ENCODE data around the gene PIH1D1. TPM values are rescaled to one million over a fixed set of nuclear protein-coding genes. Genes with fewer than 3 reads are reported as not detected.

Gene PIH1D1
- total RNA-seq, 1 experiment from 2014 or later = 153 TPM

DNA sequence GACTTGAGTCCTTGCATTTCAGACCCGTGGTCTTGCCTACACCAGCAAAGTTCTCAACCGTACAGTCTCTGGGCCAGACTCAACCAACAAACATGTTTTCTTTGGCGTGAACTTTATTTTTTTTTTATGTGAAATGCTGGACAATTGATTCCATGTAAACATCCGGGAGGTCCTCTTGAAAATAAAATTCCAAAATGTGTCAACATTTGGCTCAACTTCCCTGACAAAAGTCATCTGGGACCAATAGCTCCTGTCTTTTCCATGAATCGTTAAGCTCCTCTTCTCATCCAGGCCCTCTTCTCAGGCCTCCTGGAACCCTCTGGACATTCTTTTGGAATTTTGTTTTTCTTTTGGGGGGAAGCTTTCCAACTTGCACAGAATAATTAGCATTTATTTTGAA, 4.2 kb upstream of the PIH1D1 start:
- ChIA-PET CTCF (no interaction called here), POLR2A (no interaction called here)
- H3K9me3 Mint-ChIP-seq = no peaks in the 10 kb centered on the region
- H3K4me3 Mint-ChIP-seq = no peak overlapping the region
- H3K27me3 Mint-ChIP-seq (ENCODE audit: low read depth) = no peaks in the 10 kb centered on the region
- H3K36me3 Mint-ChIP-seq = peaks cover 22% of the 10 kb centered on the region
- no peak overlapping the region for H3K27ac Mint-ChIP-seq
- ATAC-seq = no peak
- TF ChIP-seq TP53 (CRISPR knock-in tag; IDR thresholded peaks at IDR 0.05) (no peak), ZNF416 (CRISPR knock-in tag; IDR thresholded peaks at IDR 0.05) (no peak), NFATC4 (CRISPR knock-in tag; IDR thresholded peaks at IDR 0.05) (no peak), GRHL2 (CRISPR knock-in tag; IDR thresholded peaks at IDR 0.05; ENCODE audit: insufficient replicate concordance, severe bottlenecking) (no peak), MYBL2 (CRISPR knock-in tag; IDR thresholded peaks at IDR 0.05) (no peak), CREB1 (CRISPR knock-in tag; IDR thresholded peaks at IDR 0.05) (no peak), IRF2 (CRISPR knock-in tag; IDR thresholded peaks at IDR 0.05; ENCODE audit: borderline replicate concordance, low read depth) (no peak), ZNF232 (CRISPR knock-in tag; IDR thresholded peaks at IDR 0.05) (no peak), ELF4 (CRISPR knock-in tag; IDR thresholded peaks at IDR 0.05; ENCODE audit: low read depth) (no peak), GABPB1 (CRISPR knock-in tag; IDR thresholded peaks at IDR 0.05) (no peak), ATF3 (CRISPR knock-in tag; conservative IDR thresholded peaks at IDR 0.05) (no peak), ZBTB21 (CRISPR knock-in tag; IDR thresholded peaks at IDR 0.05; ENCODE audit: borderline replicate concordance) (no peak)
- TF ChIP-seq, protein P1, sequence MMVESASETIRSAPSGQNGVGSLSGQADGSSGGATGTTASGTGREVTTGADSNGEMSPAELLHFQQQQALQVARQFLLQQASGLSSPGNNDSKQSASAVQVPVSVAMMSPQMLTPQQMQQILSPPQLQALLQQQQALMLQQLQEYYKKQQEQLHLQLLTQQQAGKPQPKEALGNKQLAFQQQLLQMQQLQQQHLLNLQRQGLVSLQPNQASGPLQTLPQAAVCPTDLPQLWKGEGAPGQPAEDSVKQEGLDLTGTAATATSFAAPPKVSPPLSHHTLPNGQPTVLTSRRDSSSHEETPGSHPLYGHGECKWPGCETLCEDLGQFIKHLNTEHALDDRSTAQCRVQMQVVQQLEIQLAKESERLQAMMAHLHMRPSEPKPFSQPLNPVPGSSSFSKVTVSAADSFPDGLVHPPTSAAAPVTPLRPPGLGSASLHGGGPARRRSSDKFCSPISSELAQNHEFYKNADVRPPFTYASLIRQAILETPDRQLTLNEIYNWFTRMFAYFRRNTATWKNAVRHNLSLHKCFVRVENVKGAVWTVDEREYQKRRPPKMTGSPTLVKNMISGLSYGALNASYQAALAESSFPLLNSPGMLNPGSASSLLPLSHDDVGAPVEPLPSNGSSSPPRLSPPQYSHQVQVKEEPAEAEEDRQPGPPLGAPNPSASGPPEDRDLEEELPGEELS (CRISPR knock-in tag; IDR thresholded peaks at IDR 0.05) = no peak
- TF ChIP-seq, protein P2, sequence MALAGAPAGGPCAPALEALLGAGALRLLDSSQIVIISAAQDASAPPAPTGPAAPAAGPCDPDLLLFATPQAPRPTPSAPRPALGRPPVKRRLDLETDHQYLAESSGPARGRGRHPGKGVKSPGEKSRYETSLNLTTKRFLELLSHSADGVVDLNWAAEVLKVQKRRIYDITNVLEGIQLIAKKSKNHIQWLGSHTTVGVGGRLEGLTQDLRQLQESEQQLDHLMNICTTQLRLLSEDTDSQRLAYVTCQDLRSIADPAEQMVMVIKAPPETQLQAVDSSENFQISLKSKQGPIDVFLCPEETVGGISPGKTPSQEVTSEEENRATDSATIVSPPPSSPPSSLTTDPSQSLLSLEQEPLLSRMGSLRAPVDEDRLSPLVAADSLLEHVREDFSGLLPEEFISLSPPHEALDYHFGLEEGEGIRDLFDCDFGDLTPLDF (CRISPR knock-in tag; IDR thresholded peaks at IDR 0.05) = no peak
- TF ChIP-seq, protein P3, sequence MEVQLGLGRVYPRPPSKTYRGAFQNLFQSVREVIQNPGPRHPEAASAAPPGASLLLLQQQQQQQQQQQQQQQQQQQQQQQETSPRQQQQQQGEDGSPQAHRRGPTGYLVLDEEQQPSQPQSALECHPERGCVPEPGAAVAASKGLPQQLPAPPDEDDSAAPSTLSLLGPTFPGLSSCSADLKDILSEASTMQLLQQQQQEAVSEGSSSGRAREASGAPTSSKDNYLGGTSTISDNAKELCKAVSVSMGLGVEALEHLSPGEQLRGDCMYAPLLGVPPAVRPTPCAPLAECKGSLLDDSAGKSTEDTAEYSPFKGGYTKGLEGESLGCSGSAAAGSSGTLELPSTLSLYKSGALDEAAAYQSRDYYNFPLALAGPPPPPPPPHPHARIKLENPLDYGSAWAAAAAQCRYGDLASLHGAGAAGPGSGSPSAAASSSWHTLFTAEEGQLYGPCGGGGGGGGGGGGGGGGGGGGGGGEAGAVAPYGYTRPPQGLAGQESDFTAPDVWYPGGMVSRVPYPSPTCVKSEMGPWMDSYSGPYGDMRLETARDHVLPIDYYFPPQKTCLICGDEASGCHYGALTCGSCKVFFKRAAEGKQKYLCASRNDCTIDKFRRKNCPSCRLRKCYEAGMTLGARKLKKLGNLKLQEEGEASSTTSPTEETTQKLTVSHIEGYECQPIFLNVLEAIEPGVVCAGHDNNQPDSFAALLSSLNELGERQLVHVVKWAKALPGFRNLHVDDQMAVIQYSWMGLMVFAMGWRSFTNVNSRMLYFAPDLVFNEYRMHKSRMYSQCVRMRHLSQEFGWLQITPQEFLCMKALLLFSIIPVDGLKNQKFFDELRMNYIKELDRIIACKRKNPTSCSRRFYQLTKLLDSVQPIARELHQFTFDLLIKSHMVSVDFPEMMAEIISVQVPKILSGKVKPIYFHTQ (CRISPR knock-in tag; IDR thresholded peaks at IDR 0.05) = no peak
- TF ChIP-seq, protein P4, sequence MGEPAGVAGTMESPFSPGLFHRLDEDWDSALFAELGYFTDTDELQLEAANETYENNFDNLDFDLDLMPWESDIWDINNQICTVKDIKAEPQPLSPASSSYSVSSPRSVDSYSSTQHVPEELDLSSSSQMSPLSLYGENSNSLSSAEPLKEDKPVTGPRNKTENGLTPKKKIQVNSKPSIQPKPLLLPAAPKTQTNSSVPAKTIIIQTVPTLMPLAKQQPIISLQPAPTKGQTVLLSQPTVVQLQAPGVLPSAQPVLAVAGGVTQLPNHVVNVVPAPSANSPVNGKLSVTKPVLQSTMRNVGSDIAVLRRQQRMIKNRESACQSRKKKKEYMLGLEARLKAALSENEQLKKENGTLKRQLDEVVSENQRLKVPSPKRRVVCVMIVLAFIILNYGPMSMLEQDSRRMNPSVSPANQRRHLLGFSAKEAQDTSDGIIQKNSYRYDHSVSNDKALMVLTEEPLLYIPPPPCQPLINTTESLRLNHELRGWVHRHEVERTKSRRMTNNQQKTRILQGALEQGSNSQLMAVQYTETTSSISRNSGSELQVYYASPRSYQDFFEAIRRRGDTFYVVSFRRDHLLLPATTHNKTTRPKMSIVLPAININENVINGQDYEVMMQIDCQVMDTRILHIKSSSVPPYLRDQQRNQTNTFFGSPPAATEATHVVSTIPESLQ (CRISPR knock-in tag; IDR thresholded peaks at IDR 0.05) = no peak
- TF ChIP-seq, protein P5, sequence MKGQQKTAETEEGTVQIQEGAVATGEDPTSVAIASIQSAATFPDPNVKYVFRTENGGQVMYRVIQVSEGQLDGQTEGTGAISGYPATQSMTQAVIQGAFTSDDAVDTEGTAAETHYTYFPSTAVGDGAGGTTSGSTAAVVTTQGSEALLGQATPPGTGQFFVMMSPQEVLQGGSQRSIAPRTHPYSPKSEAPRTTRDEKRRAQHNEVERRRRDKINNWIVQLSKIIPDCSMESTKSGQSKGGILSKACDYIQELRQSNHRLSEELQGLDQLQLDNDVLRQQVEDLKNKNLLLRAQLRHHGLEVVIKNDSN (CRISPR knock-in tag; IDR thresholded peaks at IDR 0.05) = no peak
- peaks cover 12% of the 10 kb centered on the region for H3K4me1 Mint-ChIP-seq
- no peak for DNase-seq (ENCODE audit: low spot score)
